Activated CD8-positive, alpha-beta T cell treated with anti-CD3 and anti-CD28 coated beads for 36 hours (primary cell): ENCODE measurements around the gene OXGR1. TPM values are rescaled to one million over a fixed set of nuclear protein-coding genes. Genes with fewer than 3 reads are reported as not detected.
"Not testable (repeated sequence)": the region's sequence is repeated elsewhere in the genome, so short reads cannot be mapped to it uniquely, and the experiment has no call there.

ENCODE experiments used
- ATAC-seq: fragments of 200-7000 bp; cut with Tn5 transposase; one replicate; pipeline ENCODE4 v1.10.0; 2021; ENCODE audit warnings: mild to moderate bottlenecking, moderate library complexity
- CTCF ChIA-PET: fragments of 350-600 bp; sonication (Branson Sonifier 250); formaldehyde crosslinking; loops from one replicate; lab custom pipeline; 2021; ENCODE audit warnings: antibody characterized with exemption; lab: Charles Lee
- POLR2A ChIA-PET: fragments of 350-600 bp; sonication (Branson Sonifier 250); formaldehyde crosslinking; loops from one replicate; lab custom pipeline; 2021; ENCODE audit warnings: antibody characterized with exemption; lab: Charles Lee
- DNase-seq: peaks from one replicate; pipeline ENCODE4 v3.0.0-alpha.2; 2020
- H3K27ac Mint-ChIP-seq: one replicate; pipeline ENCODE4 v1.8.0; 2021; ENCODE audit warnings: mild to moderate bottlenecking, mixed read lengths
- H3K27me3 Mint-ChIP-seq: one replicate; pipeline ENCODE4 v1.8.0; 2021; ENCODE audit warnings: mixed read lengths
- H3K36me3 Mint-ChIP-seq: one replicate; pipeline ENCODE4 v1.8.0; 2021; ENCODE audit warnings: low read depth, mixed read lengths
- H3K4me1 Mint-ChIP-seq: one replicate; pipeline ENCODE4 v1.8.0; 2021; ENCODE audit warnings: low read depth, mixed read lengths
- H3K4me3 Mint-ChIP-seq: one replicate; pipeline ENCODE4 v1.8.0; 2021; ENCODE audit warnings: mild to moderate bottlenecking, moderate library complexity, mixed read lengths
- H3K9me3 Mint-ChIP-seq: one replicate; pipeline ENCODE4 v1.8.0; 2021; ENCODE audit warnings: mixed read lengths
- CTCF ChIP-seq: fragments of 200-600 bp; IDR thresholded peaks from one replicate; pipeline ENCODE4 v1.8.0; 2022; ENCODE audit warnings: antibody characterized with exemption, mild to moderate bottlenecking
- intact Hi-C: fragments of 100-400 bp; cut with micrococcal nuclease; formaldehyde crosslinking; loops from one replicate; pipeline ENCODE4 v1.10.0; 2022
- total RNA-seq, 2 experiments: library from RNA; stranded (reverse); gene quantifications; one replicate each; pipeline ENCODE4 v1.2.3, GENCODE V29; 2021

OXGR1 gene
- total RNA-seq, 2 experiments from 2014 or later = not detected

GRCh38 chr13:96988441-96988840 is 5.8 kb downstream of the OXGR1 start:
- H3K27ac Mint-ChIP-seq = no peak overlapping the region
- ChIA-PET POLR2A (no interaction called here), CTCF (no interaction called here)
- no peak overlapping the region for H3K4me3 Mint-ChIP-seq
- peaks cover 13% of the 10 kb centered on the region for H3K27me3 Mint-ChIP-seq
- no peak for ATAC-seq
- intact Hi-C loops = no loop called here
- TF ChIP-seq CTCF = no peak
- H3K36me3 Mint-ChIP-seq = no peaks in the 10 kb centered on the region
- DNase-seq = no peak
- H3K4me1 Mint-ChIP-seq = peaks cover 3% of the 10 kb centered on the region
- peaks cover 4% of the 10 kb centered on the region for H3K9me3 Mint-ChIP-seq

- Mint-ChIP-seq H3K27me3 (peaks cover 3% of the 10 kb centered on the region), H3K4me3 (no peak overlapping the region), H3K36me3 (no peaks in the 10 kb centered on the region), H3K9me3 (no peaks in the 10 kb centered on the region), H3K27ac (no peak overlapping the region), H3K4me1 (peaks cover 7% of the 10 kb centered on the region)
- DNase-seq (peak; percentile 7), ATAC-seq (peak; percentile 39)
- POLR2A ChIA-PET = no interaction called here
- intact Hi-C loops = no loop called here
- CTCF ChIA-PET = interaction anchor here (0.9 kb wide), 2 partner anchors 21 to 43 kb away, joined by 3 read pairs; no protein-coding TSS in a partner anchor
- no peak for TF ChIP-seq CTCF
Measured at GRCh38 chr13:96984051-96984508, 10.2 kb downstream of the OXGR1 start.

GRCh38 chr13:96982672-96983071 is 11.6 kb downstream of the OXGR1 start:
- Mint-ChIP-seq H3K27ac (no peak overlapping the region), H3K9me3 (no peaks in the 10 kb centered on the region), H3K36me3 (no peaks in the 10 kb centered on the region), H3K4me3 (no peak overlapping the region), H3K4me1 (peaks cover 7% of the 10 kb centered on the region), H3K27me3 (no peaks in the 10 kb centered on the region)
- ChIA-PET POLR2A (no interaction called here), CTCF (interaction anchor here (1.2 kb wide), 1 partner anchor 36 kb away, joined by 6 read pairs; no protein-coding TSS in a partner anchor)
- intact Hi-C loops = no loop called here
- TF ChIP-seq CTCF = no peak
- DNase-seq (no peak), ATAC-seq (no peak)

GRCh38 chr13:96979861-96980260 is 14.4 kb downstream of the OXGR1 start:
- CTCF ChIA-PET, H3K4me3 Mint-ChIP-seq, H3K4me1 Mint-ChIP-seq, ATAC-seq, POLR2A ChIA-PET, H3K27ac Mint-ChIP-seq, H3K36me3 Mint-ChIP-seq, H3K9me3 Mint-ChIP-seq, intact Hi-C loops, DNase-seq, H3K27me3 Mint-ChIP-seq: not testable (repeated sequence)

GRCh38 chr13:96968027-96968426 is 26.2 kb downstream of the OXGR1 start:
- intact Hi-C loops = no loop called here
- Mint-ChIP-seq H3K27me3 (peaks cover 2% of the 10 kb centered on the region), H3K9me3 (peaks cover 37% of the 10 kb centered on the region), H3K27ac (no peak overlapping the region), H3K36me3 (no peaks in the 10 kb centered on the region), H3K4me3 (no peak overlapping the region), H3K4me1 (no peaks in the 10 kb centered on the region)
- POLR2A ChIA-PET = no interaction called here
- no peak for ATAC-seq
- peak; percentile 2 for DNase-seq
- TF ChIP-seq CTCF = no peak
- CTCF ChIA-PET = no interaction called here
